SH-SY5Y (cell line): Measurements from ENCODE around the gene HS3ST3A1.

ENCODE experiments used
- GATA2 ChIP-seq: IDR thresholded peaks from 2 replicates; pipeline ENCODE4 v1.6.1; 2011; ENCODE audit warnings: mild to moderate bottlenecking, low read depth, low read length
- GATA3 ChIP-seq: IDR thresholded peaks from 2 replicates; pipeline ENCODE4 v1.6.1; 2011; ENCODE audit warnings: low read depth, mild to moderate bottlenecking, low read length, moderate library complexity

HS3ST3A1 gene

DNA sequence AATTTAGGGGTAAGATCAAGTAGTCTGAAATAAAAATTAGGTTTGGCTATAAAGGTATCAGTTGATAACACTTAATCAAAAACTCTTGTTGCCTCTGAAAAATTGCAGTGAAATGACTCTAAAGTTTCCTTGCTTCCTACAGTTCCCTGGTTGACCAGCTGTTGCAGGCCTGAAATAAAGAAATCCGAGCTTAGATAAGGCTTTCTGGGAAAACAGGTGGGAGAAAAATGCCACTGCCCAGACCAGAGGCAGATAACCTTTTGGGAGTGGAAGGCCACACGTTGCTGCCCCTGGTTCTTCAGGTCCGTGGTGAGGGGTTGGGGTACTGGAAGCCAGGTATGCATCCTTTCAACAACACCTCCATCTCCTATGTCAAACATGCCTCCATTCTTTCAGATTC is 111.3 kb downstream of the HS3ST3A1 start:
- no peak for TF ChIP-seq GATA2
- no peak for TF ChIP-seq GATA3

DNA sequence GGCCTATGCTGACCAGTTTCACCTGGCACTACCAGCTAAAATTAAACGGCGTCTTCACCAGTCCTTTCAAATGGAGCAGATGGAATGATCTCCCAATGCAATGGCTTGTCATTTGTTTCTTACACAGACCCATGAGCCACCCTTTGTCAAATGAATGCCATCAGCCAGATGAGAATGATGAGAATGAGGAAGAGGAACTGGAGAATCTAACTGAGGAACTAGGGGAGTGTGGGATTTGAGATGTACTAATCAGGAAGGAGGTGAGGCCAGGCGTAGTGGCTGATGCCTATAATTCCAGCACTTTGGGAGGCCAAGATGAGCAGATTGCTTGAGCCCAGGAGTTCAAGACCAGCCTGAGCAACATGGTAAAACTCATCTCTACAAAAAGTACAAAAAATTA is 116.4 kb downstream of the HS3ST3A1 start:
- TF ChIP-seq GATA2: no peak
- no peak for TF ChIP-seq GATA3

DNA sequence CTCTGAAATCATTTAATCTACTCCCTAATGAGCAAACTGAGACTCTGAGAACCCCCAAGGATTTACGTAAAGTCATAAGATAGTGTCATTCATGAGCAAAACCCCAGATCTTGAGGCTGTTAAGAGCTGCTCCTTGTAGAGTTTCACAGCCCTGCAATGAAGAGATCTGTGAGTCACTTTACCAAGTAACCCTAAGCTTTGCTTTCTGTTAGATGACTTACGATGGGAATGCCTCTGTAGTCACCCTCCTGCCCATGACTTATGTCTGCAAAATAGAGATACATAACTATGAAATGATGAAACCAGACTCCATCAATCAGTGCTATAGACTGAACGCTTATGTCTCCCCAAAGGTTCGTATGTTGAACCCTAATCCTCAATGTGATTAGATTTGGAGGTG is 117.7 kb downstream of the HS3ST3A1 start:
- TF ChIP-seq GATA2 (no peak), GATA3 (no peak)

DNA sequence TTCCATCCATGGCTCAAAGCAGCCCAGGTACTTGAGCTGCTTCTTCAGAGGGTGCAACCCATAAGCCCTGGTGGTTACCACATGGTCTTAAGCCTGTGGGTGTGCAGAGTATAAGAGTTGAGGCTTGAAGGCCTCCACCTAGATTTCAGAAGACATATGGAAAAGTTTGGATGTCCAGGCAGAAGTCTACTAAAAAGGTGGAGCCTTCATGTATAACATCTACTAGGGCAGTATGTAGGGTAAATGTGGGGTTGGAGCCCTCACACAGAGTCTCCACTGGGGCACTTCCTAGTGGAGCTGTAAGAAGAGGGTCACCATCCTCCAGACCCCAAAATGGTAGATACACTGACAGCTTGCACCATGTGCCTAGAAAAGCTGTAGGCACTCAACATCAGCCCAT is 120.9 kb downstream of the HS3ST3A1 start:
- TF ChIP-seq GATA2 (no peak), GATA3 (no peak)

DNA sequence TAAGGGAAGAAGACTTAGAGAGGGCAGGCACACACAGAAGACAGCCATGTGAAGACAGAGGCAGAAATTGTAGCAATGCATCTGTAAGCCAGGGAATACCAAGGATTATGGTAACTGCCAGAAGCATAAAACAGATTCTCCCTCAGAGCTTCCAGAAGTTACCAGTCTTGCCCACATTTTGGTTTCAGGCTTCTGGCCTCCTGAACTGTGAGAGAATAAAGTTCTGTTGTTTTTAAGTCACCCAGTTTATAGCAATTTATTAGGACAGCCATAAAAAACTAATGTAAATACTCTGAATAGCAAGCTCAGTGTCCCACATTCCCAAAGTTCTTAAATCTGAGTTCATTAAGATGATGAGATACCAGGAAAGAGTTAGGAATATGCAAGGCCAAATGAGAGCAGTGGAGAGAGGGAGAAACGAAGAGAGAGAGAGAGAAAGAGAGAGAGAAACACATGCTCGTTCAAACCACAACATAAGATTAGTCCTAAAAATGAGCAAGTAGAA is 123.4 kb downstream of the HS3ST3A1 start:
- TF ChIP-seq GATA2 (no peak), GATA3 (no peak)

DNA sequence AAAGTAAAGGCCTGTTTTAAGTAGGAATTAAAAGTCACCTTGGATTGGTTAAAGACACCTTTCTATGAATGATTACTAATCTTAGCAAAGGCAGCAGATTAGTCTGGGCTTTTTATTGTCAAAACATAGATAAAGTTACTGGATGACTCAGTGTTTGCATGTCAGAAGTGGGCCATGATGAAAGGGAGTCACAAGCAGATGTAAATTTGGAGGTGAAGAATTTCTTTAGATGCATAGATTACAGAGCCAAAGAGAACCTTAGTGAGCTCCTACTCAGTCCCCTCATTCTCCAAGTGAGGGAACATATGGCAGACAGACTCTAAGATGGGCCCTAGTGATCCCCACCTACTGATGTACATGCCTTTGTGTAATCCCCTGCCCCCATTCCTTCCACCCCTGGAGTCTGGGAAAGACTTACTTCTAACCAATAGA is 124.5 kb downstream of the HS3ST3A1 start:
- TF ChIP-seq GATA3: no peak
- no peak for TF ChIP-seq GATA2

DNA sequence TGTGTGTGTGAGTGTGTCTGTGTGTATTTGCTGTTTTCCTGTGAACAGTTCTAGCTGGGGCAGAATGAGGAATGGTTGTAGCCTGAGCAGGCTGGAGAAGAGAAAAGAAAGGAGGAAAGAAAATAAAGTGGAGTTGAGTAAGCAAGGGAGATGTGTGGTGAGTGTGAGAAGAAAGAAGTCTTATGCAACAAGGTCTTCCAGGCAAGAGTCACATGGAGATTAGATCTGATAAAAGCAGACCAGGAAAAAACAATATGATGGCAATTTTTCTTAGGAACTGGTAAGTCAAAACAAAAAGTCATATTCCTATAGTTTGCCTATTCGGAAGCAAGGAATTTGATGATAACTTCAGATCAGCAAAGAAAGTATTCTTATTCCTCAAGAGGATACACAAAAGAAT is 125.0 kb downstream of the HS3ST3A1 start:
- TF ChIP-seq GATA2 (no peak), GATA3 (no peak)

DNA sequence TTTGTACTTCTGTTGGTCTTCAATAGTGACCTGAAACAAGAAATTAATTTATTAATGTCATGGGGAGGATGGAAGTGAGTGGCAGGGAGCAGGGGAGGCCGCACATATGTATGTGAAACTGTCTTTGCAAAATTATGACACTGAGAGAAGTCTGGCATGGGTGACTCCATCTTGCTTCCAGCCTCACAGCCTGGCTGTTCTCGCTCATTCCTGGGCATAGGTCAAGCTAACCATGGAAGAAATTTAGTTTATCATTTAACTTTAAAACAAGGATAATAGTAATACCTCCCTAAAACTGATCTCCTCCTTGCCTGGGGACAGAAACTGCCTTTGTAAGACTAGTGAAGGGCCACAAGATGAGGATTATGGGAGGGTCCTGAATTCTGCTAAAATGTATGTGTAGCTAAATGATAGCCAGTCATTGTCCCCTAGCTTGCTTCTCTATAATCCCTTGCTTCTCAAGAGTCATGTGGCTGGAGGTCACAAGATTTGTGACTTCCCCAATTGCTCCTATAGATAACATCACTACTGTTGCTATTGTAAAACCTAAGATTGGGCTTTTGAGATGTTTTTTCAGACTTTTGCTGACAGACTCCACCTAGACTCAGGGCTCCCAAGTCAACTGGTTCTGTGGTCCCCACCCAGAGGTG is 126.0 kb downstream of the HS3ST3A1 start:
- no peak for TF ChIP-seq GATA2

DNA sequence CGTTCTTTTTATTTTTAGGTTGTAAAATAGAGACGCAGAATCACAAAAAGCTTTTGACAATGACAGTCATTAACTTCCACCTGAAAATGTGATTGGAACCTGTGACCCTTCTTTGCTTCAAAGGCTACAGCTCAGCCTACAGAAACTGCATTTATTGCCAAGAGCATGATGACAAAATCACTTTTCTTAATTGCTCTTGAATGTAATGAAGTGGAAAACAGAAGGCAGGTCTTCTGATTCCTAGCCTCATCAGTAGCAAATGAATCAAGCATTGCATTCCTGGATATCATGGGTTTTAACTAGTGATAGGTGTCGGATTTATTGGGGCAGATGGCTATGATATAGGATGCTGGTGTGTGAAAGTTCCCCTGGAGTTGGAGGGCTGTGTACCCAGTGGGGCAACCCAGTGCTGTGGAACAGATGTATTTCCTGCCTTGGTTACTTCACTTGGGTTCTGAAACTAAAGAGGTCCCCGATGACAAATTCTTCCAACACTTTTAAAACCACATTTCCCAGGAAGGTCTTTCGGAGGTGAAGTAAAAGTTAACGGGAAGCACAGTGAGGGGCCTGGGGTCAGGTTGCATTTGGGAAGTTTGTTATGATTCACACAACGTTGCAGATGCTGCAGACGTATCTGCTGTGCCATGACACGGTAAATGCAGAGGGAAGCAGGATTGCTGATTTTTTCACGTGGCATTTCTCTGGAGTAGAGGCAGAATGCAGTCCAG is 127.5 kb downstream of the HS3ST3A1 start:
- no peak for TF ChIP-seq GATA3
- no peak for TF ChIP-seq GATA2

DNA sequence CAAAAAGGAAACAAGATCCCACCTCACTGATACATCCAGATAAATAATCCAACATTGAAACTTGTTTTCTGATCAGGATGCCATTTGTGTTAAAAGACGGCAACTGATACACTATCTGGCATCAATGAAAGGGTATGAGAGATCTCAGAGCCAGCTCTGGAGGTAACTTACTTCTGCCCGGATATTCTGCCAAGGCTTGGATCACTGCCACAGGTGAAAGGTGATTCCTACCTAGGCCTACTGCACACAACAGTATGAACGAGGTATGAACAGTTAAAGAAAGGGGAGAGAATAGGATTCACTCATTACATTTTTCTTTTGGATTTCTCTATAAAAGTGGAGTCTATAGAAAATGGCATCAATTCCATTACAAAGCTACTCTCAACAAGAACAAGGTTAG is 136.1 kb downstream of the HS3ST3A1 start:
- no peak for TF ChIP-seq GATA3
- no peak for TF ChIP-seq GATA2

DNA sequence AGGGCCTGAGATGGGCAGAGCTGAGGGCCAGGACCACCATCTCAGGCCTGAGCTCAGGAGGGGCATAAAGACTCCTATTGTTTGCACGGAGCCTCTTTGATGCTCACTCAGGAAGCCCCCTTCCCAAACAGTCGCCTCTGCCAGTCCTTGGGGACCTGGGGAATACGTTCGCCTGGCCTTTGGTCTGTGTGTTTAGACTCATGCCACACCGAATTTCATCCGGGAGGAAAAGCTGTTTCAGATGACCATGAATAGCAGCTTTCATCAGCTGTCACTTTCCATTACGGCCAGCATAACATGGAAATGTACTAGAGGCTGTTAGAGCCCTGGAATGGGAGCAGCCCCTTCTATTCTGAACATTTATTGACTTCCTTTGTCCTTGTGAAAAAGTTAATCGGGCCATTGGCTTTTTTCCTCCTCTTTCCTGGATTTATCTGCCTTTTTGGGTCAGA is 139.0 kb downstream of the HS3ST3A1 start:
- TF ChIP-seq GATA2 (no peak), GATA3 (no peak)

DNA sequence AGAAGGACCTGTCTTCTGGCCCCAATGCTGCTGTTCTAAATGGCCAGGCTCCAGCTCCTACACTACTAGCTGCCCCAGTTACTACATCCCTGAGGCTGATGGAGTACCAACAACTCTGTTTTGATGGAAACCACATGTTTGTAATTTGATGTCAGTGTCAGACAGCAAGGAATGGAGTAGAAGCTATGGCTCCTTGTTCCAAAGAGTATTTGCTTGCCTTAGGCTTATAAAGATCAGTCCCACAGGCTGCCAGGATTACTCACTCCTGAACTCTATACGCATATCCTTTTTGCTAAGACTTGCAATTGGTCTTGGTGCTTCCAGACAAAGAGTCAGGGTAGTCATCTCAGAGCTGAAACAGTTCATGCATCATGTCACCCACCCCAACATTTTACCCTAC is 139.6 kb downstream of the HS3ST3A1 start:
- no peak for TF ChIP-seq GATA3
- no peak for TF ChIP-seq GATA2

DNA sequence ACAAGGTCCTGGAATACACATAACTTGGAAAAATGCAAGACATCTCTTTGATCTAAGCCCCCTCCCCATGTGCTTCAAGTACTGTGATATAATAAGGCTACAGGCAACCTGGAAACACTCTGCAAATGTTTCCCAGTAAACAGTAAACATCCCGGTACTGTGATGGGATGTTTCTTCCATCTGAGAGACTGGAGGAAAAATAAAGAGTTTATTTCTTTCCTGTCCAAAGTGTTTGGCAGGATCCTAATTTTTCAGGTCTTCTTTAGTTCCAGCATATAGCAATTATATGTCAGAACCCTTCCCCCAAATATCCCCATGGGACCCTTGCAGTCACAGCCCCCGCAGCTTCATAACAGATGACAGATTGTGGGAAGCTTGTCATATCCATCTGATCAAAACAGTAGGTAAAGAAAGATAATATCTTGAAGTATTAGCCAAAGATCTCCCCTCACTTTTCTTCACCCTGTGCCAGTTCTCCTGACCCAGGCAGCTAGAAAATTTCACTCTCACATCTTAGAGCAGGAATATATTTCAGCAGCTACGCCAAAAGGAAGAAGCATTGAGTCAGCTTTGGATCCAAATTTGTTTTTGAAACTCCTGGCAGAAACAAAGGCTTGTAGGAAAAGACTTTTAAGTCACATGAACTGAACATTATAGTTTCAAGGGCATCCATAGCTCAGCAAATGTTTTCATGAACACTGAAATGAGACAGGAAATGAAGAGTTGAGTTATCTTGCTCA is 141.3 kb downstream of the HS3ST3A1 start:
- no peak for TF ChIP-seq GATA2
- TF ChIP-seq GATA3: no peak

DNA sequence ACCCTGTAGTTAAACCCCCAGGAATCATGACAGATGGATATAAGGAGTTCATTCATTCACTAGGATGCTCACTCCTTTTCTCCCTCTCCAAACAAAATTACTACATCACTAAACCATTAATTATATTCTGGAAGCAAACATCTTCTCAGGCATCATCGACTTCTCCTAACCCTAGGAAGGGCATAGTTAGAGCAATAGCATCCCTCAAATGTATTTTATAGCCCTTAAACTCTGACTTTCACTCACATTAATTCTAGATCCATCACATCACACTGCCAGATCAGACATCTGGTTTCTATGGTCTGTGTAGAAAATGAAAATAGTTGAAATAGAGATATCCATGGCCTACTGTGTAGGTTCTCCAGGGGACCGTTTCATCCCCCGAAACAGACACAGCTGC is 143.9 kb downstream of the HS3ST3A1 start:
- TF ChIP-seq GATA2 (no peak), GATA3 (no peak)
